GM12873 (cell line): Measurements from ENCODE around the gene REV3L.

Source experiments
- TF ChIP-seq, protein P1 (sequence below): IDR thresholded peaks from 2 replicates; pipeline ENCODE4 v1.5.1; 2012; ENCODE audit warnings: low read depth, mild to moderate bottlenecking, moderate library complexity, low read length, control low read depth; ENCODE audit not compliant: insufficient read depth; ENCODE audit errors: missing control alignments

The REV3L gene

DNA sequence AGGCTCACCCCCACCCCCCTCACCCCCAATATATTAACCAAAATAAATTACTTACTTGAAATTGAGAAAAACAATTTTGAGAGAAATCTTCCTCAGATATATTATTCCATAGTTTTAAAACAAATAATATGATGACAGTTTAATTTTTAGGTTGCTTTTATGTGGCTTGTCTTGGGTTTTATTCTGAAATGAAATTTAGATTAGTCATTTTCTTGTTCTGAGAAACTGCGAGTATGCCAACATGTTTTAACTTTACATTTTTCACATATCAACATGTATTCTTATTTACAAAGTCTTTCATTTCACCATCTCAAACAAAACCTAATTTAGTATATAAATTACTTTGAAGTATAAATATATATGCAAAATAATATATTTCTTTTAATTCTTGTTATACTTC is 11.1 kb downstream of the REV3L start:
- TF ChIP-seq, protein P1, sequence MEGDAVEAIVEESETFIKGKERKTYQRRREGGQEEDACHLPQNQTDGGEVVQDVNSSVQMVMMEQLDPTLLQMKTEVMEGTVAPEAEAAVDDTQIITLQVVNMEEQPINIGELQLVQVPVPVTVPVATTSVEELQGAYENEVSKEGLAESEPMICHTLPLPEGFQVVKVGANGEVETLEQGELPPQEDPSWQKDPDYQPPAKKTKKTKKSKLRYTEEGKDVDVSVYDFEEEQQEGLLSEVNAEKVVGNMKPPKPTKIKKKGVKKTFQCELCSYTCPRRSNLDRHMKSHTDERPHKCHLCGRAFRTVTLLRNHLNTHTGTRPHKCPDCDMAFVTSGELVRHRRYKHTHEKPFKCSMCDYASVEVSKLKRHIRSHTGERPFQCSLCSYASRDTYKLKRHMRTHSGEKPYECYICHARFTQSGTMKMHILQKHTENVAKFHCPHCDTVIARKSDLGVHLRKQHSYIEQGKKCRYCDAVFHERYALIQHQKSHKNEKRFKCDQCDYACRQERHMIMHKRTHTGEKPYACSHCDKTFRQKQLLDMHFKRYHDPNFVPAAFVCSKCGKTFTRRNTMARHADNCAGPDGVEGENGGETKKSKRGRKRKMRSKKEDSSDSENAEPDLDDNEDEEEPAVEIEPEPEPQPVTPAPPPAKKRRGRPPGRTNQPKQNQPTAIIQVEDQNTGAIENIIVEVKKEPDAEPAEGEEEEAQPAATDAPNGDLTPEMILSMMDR, result no peak

DNA sequence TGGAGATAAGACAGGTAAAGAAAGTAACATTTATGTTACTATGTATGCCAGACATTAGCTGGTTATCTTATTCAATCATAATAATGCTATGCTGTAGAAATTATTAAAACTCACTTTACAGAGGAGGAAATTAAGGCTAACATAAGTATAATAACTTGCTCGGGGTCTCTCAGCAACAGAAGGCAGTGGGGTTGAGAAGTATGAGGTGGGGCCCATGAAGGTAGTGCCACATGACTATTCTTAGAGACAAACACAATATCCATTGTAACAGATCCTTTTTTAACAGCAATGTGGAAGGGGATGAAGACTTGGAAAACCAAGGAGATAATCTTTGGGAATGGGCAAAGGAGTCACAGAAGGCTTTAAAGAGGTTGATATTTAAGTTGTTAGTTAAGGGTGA is 11.5 kb downstream of the REV3L start:
- TF ChIP-seq, protein P1, result no peak

DNA sequence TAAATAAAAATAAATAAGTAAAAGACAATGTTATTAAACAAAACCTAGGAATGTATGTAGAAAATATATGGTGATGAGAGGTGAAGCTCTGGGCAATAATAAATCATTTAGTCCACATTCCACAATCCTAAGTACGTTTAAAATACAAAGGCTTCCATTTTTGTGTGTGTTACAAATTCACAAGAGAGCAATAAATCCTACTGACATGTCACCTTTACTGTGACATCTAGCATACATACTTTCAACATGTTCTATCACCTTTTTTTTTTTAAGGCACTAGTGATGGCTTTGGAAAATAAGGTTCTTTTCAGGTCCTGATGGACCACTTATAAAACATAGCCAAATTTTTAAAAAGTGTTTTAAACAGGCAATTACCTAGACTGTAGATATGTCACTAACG is 12.0 kb downstream of the REV3L start:
- TF ChIP-seq, protein P1, result no peak

DNA sequence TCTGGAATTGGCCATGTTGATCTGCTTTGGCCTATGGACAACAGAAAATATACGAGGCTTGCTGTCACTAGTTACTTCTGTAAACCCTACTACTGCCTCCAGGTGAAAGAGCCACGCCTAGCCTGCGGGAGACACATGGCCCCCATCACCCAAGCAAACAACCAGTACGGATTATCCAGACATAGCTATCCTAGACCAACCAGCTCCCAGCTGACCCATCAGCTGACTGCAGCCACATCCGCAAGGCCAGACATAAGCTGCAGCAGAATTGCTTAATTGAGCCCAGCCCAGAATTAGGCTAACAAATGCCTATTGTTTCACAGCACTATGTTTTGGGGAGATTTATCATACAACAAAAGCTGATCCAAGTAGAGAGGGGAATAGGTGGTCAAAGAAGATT is 13.5 kb downstream of the REV3L start:
- TF ChIP-seq, protein P1, result no peak

DNA sequence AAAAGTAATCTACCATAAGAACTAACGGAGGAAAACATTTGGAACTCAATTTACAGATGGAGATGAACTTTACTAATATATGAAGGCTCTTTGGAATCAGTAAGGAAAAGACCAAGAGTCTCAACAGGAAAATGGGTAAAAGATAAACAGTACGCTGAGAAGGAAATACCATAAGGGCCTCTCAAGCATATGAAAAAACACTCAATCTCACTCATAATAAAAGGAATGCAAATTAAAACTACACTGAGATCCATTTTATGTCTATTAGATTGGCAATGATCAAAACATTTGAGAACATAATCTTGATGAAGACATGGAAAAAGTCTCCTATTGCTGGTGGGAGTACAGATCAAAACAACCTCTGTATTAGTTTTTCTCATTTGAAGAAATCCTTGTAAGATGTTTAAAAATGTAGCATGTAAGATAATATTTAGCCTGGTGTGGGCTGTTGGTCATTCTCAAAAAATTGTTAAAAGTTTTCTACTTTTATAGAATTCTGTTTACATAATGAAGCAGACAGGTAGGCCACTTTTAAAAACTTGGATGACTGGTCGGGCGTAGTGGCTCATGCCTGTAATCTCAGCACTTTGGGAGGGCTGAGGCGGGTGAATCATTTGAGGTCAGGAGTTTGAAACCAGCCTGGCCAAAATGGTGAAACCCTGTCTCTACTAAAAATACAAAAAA is 14.5 kb downstream of the REV3L start:
- TF ChIP-seq, protein P1, result no peak

DNA sequence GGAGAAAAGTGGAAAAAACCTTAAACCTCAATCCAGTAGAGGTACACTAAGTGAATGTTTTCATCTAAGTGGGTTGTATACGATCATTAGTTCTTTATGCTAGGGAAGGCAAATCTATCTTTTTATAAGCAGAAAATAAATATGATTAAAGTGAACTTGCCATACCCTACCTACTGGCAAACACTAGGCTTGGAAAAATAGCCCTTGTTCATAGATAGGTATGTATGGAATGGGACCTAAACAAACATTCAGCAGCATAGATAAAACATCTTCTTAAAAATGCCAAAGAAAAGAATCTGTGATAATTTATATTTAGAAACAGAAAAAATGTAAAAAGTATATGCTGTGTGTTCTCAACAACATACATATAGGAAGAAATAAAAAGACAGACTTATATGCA is 18.8 kb downstream of the REV3L start:
- TF ChIP-seq, protein P1, result no peak

DNA sequence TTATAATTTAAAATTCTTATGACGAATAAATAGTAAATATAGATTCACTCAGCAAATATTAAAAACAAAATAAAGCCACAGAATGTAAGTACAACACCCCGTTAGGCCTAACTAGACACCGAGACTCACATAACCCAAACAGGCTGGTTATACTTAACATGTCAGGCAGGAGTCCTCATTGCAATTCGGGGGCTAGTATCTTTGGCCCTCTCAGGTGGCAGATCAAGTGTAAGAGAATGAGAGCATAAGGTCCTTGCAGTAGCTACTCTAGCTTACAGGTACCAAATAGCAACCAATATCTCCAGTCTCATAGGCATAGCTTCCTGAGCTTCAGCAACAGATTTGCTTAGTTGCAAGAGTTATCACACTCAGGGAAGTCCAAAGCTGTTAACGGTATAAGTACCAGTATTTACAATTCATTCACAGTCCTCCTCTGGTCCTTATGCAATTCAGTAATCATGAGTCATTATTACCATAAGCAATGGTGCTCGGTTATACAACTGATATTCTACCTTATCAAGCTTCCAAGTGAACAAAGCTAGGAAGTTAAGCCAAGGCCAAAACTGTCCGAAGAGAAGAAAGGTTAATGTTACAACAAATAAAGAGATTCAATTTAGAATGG is 20.1 kb downstream of the REV3L start:
- TF ChIP-seq, protein P1, result no peak
